Uterus (tissue), 2 donors: ENCODE measurements around the gene HTD2.

ENCODE experiments used
- POLR2A ChIP-seq, 2 donors: fragments of 450-650 bp; IDR thresholded peaks; one replicate each; pipeline ENCODE4 v1.6.1; 2016; ENCODE audit warnings: antibody characterized with exemption in 2 of 2, mild to moderate bottlenecking in 1 of 2, moderate library complexity in 1 of 2
- TF ChIP-seq, protein P1 (sequence below), 4 experiments: fragments of 200-600 bp in 2 of 4; fragments of 450-650 bp in 2 of 4; sonication (generic) in 2 of 4; IDR thresholded peaks; one replicate each; pipeline ENCODE4 v1.5.1; 2016 to 2019; ENCODE audit warnings: antibody characterized with exemption in 4 of 4, mild to moderate bottlenecking in 2 of 4, moderate library complexity in 1 of 4

GRCh38 chr3:58270485-58270884 lies 35.8 kb upstream of the HTD2 start:
- TF ChIP-seq, protein P1, sequence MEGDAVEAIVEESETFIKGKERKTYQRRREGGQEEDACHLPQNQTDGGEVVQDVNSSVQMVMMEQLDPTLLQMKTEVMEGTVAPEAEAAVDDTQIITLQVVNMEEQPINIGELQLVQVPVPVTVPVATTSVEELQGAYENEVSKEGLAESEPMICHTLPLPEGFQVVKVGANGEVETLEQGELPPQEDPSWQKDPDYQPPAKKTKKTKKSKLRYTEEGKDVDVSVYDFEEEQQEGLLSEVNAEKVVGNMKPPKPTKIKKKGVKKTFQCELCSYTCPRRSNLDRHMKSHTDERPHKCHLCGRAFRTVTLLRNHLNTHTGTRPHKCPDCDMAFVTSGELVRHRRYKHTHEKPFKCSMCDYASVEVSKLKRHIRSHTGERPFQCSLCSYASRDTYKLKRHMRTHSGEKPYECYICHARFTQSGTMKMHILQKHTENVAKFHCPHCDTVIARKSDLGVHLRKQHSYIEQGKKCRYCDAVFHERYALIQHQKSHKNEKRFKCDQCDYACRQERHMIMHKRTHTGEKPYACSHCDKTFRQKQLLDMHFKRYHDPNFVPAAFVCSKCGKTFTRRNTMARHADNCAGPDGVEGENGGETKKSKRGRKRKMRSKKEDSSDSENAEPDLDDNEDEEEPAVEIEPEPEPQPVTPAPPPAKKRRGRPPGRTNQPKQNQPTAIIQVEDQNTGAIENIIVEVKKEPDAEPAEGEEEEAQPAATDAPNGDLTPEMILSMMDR (IDR thresholded peaks at IDR 0.05): no peak
- no peak for TF ChIP-seq POLR2A (IDR thresholded peaks at IDR 0.05)
